ENCODE results near the gene IQCK. TPM values are rescaled to one million over a fixed set of nuclear protein-coding genes. Genes with fewer than 3 reads are reported as not detected.

IQCK gene
- total and polyA plus RNA-seq, 5 donors from 2014 or later = 0.23 to 1.8 (median 1.6) TPM

DNA sequence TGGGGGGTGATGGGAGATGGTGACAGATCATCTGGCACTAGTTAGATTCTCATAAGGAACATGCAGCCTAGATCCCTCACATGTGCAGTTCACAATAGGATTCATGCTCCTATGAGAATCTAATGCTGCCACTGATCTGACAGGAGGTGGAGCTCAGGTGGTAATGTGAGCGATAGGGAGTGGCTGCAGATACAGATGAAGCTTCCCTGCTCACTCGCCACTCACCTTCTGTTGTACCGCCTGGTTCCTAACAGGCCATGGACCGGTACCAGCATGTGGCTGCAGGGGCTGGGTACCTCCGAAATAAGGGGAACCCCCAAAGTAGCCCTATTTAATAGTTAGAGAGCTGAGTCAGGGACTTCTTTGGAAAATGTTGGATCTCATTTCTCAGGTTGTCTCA is 106.1 kb downstream of the IQCK start:
- no peaks in the 10 kb centered on the region for H3K27me3 Mint-ChIP-seq
- H3K27ac Mint-ChIP-seq = no peak overlapping the region
- DNase-seq (no peak), ATAC-seq (ENCODE audit: low read depth in 2 of 2) (no peak)
- H3K9me3 Mint-ChIP-seq = peaks cover 0 to 1% (median 0%) of the 10 kb centered on the region in 7 donors
- no peak overlapping the region for H3K4me3 ChIP-seq (ENCODE audit: low read depth, low read length)
- H3K4me1 ChIP-seq (ENCODE audit: control insufficient read depth, insufficient read depth, low read length, poor library complexity, severe bottlenecking) = no peaks in the 10 kb centered on the region
- no peak overlapping the region for H3K27ac ChIP-seq (ENCODE audit: insufficient read depth, low read length, poor library complexity, severe bottlenecking)
- no peaks in the 10 kb centered on the region for H3K36me3 ChIP-seq (ENCODE audit: control insufficient read depth, insufficient read depth, low read length)
- no peaks in the 10 kb centered on the region for H3K27me3 ChIP-seq (ENCODE audit: control insufficient read depth, insufficient read depth, low read length)
- H3K36me3 Mint-ChIP-seq = no peaks in the 10 kb centered on the region
- no peaks in the 10 kb centered on the region for H3K4me1 Mint-ChIP-seq
- no peaks in the 10 kb centered on the region for H3K9me3 ChIP-seq (ENCODE audit: control insufficient read depth in 2 of 2, low read length in 2 of 2)
- H3K4me3 Mint-ChIP-seq = no peak overlapping the region

DNA sequence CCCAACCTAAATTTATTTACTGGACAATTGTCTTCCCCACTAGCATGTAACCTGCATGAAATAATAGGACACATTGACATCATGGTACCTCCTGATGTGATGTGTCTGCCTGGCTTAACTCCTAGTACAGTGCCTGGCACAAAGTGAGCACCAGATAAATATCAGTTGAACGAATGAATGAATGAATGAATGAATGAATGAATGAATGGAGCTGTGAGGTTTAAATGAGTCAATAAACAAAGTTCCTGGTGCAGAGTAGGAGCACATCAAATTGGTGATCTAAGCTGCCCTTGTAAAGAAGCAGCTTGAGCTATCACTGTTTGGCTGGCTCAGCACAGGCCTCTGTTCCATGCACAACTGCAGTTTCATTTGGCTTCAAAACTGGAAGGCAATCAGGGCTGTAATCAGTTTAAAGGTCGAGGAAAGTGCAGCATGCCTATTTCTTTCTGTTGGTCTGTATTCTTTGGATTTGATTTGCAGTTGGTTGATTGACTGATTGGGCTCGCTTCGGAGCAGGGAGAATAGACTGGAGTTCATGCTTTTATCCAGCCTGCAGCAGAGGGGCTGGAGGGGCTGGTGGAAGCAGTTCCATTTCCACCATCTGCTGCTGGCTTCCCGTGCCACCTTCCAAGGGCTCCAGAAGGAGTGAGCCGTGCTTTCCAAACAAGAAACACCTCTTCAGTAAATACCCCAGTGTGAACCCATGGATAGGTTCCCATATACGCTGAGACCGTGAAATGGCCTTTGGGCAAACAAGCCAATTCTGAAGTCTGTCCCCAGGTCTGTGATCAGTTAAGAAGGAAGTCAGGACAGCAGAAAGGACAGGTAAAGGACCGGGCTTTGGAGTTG is 112.0 kb downstream of the IQCK start:
- no peaks in the 10 kb centered on the region for H3K36me3 ChIP-seq (ENCODE audit: control insufficient read depth, insufficient read depth, low read length)
- no peak overlapping the region for H3K27ac ChIP-seq (ENCODE audit: insufficient read depth, low read length, poor library complexity, severe bottlenecking)
- no peaks in the 10 kb centered on the region for H3K27me3 ChIP-seq (ENCODE audit: control insufficient read depth, insufficient read depth, low read length)
- Mint-ChIP-seq H3K27me3 (no peaks in the 10 kb centered on the region), H3K4me1 (no peaks in the 10 kb centered on the region), H3K27ac (no peak overlapping the region), H3K4me3 (no peak overlapping the region), H3K36me3 (no peaks in the 10 kb centered on the region), H3K9me3 (peaks cover 0 to 2% (median 0%) of the 10 kb centered on the region in 7 donors)
- H3K4me1 ChIP-seq (ENCODE audit: control insufficient read depth, insufficient read depth, low read length, poor library complexity, severe bottlenecking) = no peaks in the 10 kb centered on the region
- H3K9me3 ChIP-seq (ENCODE audit: control insufficient read depth in 2 of 2, low read length in 2 of 2) = no peaks in the 10 kb centered on the region
- no peak overlapping the region for H3K4me3 ChIP-seq (ENCODE audit: low read depth, low read length)
- DNase-seq (no peak), ATAC-seq (ENCODE audit: low read depth in 2 of 2) (no peak)

DNA sequence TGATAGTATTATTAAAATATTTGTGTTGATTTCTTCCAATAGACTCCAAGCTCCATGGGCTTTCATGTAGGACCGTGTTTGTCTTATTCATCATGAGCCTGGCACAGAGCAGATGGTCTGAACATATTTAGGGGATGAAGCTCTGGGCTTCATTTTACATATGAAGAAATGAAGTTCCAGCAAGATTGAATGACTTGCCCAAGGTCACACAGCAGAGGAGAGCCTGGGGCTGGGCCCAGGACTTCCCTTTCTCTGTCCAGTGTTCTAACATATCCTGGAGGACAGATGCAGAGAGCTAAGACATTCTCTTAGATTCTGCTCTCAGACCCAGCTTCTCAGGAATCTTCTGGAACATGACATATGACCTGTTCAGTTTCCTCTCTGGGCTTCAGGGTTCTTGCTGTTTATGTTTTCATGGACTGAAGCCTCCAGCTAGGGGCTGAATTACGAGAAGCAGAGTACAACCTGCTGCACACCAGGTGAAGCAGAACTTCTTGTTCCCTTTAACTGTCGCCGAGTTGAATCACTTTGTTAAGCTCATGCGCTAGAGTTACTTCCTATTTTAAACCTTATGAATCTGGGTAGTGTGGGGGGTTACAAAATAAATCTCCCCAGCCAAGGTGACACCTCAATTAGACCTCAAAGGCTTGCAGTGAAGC is 113.0 kb downstream of the IQCK start:
- Histone ChIP-seq H3K27ac (ENCODE audit: insufficient read depth, low read length, poor library complexity, severe bottlenecking) (no peak overlapping the region), H3K4me3 (ENCODE audit: low read depth, low read length) (no peak overlapping the region), H3K9me3 (ENCODE audit: control insufficient read depth in 2 of 2, low read length in 2 of 2) (no peaks in the 10 kb centered on the region), H3K27me3 (ENCODE audit: control insufficient read depth, insufficient read depth, low read length) (no peaks in the 10 kb centered on the region), H3K36me3 (ENCODE audit: control insufficient read depth, insufficient read depth, low read length) (no peaks in the 10 kb centered on the region), H3K4me1 (ENCODE audit: control insufficient read depth, insufficient read depth, low read length, poor library complexity, severe bottlenecking) (no peaks in the 10 kb centered on the region)
- no peaks in the 10 kb centered on the region for H3K27me3 Mint-ChIP-seq
- no peak overlapping the region for H3K4me3 Mint-ChIP-seq
- no peak overlapping the region for H3K27ac Mint-ChIP-seq
- no peaks in the 10 kb centered on the region for H3K4me1 Mint-ChIP-seq
- no peaks in the 10 kb centered on the region for H3K36me3 Mint-ChIP-seq
- peaks cover 0 to 2% (median 0%) of the 10 kb centered on the region in 7 donors for H3K9me3 Mint-ChIP-seq
- DNase-seq (no peak), ATAC-seq (ENCODE audit: low read depth in 2 of 2) (no peak)

DNA sequence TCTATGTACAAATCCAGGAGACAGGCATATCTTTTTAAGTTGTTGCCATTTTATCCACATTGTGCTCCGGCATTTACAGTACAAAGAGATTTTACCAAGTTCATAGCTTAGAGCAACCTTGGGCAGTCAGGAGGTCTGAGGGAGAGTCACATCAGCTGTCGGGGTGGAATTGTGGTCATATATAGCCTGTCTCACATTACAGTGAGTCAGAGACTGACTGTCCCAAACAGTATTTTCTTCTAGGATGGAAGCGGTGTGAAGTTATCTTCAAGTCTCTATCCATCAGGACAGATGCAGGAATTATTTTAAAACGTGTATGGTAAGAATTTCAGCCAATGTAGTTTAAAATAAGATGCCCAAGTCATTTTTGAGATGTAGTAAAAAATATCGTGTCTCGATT is 113.6 kb downstream of the IQCK start:
- no peaks in the 10 kb centered on the region for H3K36me3 Mint-ChIP-seq
- no peaks in the 10 kb centered on the region for H3K27me3 ChIP-seq (ENCODE audit: control insufficient read depth, insufficient read depth, low read length)
- DNase-seq (no peak), ATAC-seq (ENCODE audit: low read depth in 2 of 2) (no peak)
- no peak overlapping the region for H3K4me3 Mint-ChIP-seq
- H3K4me1 ChIP-seq (ENCODE audit: control insufficient read depth, insufficient read depth, low read length, poor library complexity, severe bottlenecking) = no peaks in the 10 kb centered on the region
- H3K36me3 ChIP-seq (ENCODE audit: control insufficient read depth, insufficient read depth, low read length) = no peaks in the 10 kb centered on the region
- no peaks in the 10 kb centered on the region for H3K27me3 Mint-ChIP-seq
- peaks cover 0 to 2% (median 0%) of the 10 kb centered on the region in 7 donors for H3K9me3 Mint-ChIP-seq
- H3K4me1 Mint-ChIP-seq = no peaks in the 10 kb centered on the region
- H3K4me3 ChIP-seq (ENCODE audit: low read depth, low read length) = no peak overlapping the region
- H3K27ac Mint-ChIP-seq = no peak overlapping the region
- H3K27ac ChIP-seq (ENCODE audit: insufficient read depth, low read length, poor library complexity, severe bottlenecking) = no peak overlapping the region
- no peaks in the 10 kb centered on the region for H3K9me3 ChIP-seq (ENCODE audit: control insufficient read depth in 2 of 2, low read length in 2 of 2)

DNA sequence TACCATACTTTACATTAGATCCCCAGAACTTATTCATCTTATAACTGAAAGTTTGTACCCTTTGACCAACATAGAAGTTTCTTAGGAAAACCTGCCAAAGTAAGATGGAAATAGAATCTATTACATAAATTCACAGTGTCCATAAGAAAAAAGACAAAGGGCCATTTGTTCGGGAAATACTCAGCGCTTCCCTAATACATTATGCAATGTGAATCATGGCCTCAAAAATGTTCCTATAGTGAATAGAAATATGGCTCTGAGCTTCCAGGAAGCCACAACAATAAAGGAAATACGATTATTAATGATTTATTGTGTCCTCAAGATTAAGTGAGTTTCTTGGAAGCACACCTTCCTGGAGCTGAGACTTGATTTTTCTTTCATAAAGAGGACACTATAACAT is 115.1 kb downstream of the IQCK start:
- no peak overlapping the region for H3K27ac ChIP-seq (ENCODE audit: insufficient read depth, low read length, poor library complexity, severe bottlenecking)
- no peaks in the 10 kb centered on the region for H3K27me3 ChIP-seq (ENCODE audit: control insufficient read depth, insufficient read depth, low read length)
- no peaks in the 10 kb centered on the region for H3K36me3 ChIP-seq (ENCODE audit: control insufficient read depth, insufficient read depth, low read length)
- Mint-ChIP-seq H3K36me3 (no peaks in the 10 kb centered on the region), H3K4me3 (no peak overlapping the region), H3K9me3 (peaks cover 0 to 2% (median 0%) of the 10 kb centered on the region in 7 donors), H3K27me3 (no peaks in the 10 kb centered on the region), H3K27ac (no peak overlapping the region), H3K4me1 (no peaks in the 10 kb centered on the region)
- ATAC-seq (ENCODE audit: low read depth in 2 of 2) (no peak), DNase-seq (no peak)
- no peak overlapping the region for H3K4me3 ChIP-seq (ENCODE audit: low read depth, low read length)
- H3K4me1 ChIP-seq (ENCODE audit: control insufficient read depth, insufficient read depth, low read length, poor library complexity, severe bottlenecking) = no peaks in the 10 kb centered on the region
- no peaks in the 10 kb centered on the region for H3K9me3 ChIP-seq (ENCODE audit: control insufficient read depth in 2 of 2, low read length in 2 of 2)

DNA sequence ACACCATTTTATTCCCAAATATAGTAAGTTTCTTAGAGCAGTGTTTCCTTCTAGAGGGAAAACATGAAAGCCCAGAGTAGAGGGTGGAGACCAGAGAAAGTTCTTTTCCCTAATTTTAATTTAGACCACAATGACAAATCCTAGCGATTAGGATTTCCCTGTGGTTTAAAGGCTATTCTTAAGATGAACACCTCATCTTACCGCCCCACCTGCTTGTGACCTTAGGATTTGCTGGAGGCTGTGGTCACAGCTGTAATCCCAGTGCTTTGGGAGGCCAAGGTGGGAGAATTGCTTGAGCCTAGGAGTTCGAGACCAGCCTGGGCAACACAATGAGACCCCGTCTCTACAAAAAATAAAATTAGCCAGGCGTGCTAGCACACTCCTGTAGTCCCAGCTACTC is 115.5 kb downstream of the IQCK start:
- Mint-ChIP-seq H3K27ac (no peak overlapping the region), H3K9me3 (peaks cover 0 to 2% (median 0%) of the 10 kb centered on the region in 7 donors), H3K4me1 (no peaks in the 10 kb centered on the region), H3K36me3 (no peaks in the 10 kb centered on the region), H3K4me3 (no peak overlapping the region), H3K27me3 (no peaks in the 10 kb centered on the region)
- Histone ChIP-seq H3K4me1 (ENCODE audit: control insufficient read depth, insufficient read depth, low read length, poor library complexity, severe bottlenecking) (no peaks in the 10 kb centered on the region), H3K27me3 (ENCODE audit: control insufficient read depth, insufficient read depth, low read length) (no peaks in the 10 kb centered on the region), H3K36me3 (ENCODE audit: control insufficient read depth, insufficient read depth, low read length) (no peaks in the 10 kb centered on the region), H3K27ac (ENCODE audit: insufficient read depth, low read length, poor library complexity, severe bottlenecking) (no peak overlapping the region), H3K4me3 (ENCODE audit: low read depth, low read length) (no peak overlapping the region), H3K9me3 (ENCODE audit: control insufficient read depth in 2 of 2, low read length in 2 of 2) (no peaks in the 10 kb centered on the region)
- no peak for DNase-seq
- no peak for ATAC-seq (ENCODE audit: low read depth in 2 of 2)

DNA sequence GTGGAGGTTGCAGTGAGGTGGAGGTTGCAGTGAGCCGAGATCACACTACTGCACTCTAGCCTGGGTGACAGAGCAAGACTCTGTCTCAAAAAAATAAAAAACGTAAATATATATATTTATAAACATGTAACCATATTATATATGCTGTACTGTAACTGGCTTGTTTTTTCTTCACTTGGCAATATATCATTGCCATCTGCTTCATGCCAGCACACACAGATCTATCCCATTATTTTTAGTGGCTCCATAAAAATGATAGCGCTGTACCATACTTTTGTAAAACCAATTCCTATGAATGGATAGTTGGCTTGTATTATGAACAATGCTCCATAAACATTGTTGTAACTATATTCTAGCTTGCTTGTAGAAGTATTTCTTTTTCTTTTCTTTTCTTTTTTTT is 117.1 kb downstream of the IQCK start:
- Mint-ChIP-seq H3K36me3 (no peaks in the 10 kb centered on the region), H3K9me3 (peaks cover 0 to 2% (median 0%) of the 10 kb centered on the region in 7 donors), H3K27ac (no peak overlapping the region), H3K4me1 (no peaks in the 10 kb centered on the region), H3K4me3 (no peak overlapping the region), H3K27me3 (no peaks in the 10 kb centered on the region)
- no peaks in the 10 kb centered on the region for H3K36me3 ChIP-seq (ENCODE audit: control insufficient read depth, insufficient read depth, low read length)
- DNase-seq (no peak), ATAC-seq (ENCODE audit: low read depth in 2 of 2) (no peak)
- no peaks in the 10 kb centered on the region for H3K9me3 ChIP-seq (ENCODE audit: control insufficient read depth in 2 of 2, low read length in 2 of 2)
- no peaks in the 10 kb centered on the region for H3K4me1 ChIP-seq (ENCODE audit: control insufficient read depth, insufficient read depth, low read length, poor library complexity, severe bottlenecking)
- no peaks in the 10 kb centered on the region for H3K27me3 ChIP-seq (ENCODE audit: control insufficient read depth, insufficient read depth, low read length)
- H3K27ac ChIP-seq (ENCODE audit: insufficient read depth, low read length, poor library complexity, severe bottlenecking) = no peak overlapping the region
- no peak overlapping the region for H3K4me3 ChIP-seq (ENCODE audit: low read depth, low read length)
